Astrocyte of the hippocampus (primary cell): ENCODE measurements around the gene TLE7.
A peak's percentile ranks its signal among the peaks of the same experiment; 100 is the strongest.

ENCODE experiments used
- DNase-seq: peaks from one replicate; pipeline ENCODE4 v3.0.0; 2011; ENCODE audit warnings: low read depth, low spot score

TLE7 gene

DNA sequence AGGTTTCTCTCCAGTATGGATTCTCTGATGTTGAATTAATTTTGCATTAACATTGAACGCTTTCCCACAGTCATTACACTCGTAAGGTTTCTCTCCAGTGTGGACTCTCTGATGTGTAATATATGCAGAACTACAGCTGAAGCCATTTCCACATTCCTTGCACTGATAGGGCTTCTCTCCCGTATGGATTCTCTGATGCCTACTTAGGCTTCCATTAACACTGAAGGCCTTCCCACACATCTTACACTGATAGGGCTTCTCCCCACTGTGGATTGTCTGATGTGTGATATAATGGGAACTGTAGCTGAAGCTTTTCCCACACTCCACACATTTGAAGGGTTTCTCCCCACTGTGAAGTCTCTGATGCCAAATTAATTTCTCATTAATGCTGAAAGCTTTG lies 7.2 kb upstream of the TLE7 start:
- no peak for DNase-seq

DNA sequence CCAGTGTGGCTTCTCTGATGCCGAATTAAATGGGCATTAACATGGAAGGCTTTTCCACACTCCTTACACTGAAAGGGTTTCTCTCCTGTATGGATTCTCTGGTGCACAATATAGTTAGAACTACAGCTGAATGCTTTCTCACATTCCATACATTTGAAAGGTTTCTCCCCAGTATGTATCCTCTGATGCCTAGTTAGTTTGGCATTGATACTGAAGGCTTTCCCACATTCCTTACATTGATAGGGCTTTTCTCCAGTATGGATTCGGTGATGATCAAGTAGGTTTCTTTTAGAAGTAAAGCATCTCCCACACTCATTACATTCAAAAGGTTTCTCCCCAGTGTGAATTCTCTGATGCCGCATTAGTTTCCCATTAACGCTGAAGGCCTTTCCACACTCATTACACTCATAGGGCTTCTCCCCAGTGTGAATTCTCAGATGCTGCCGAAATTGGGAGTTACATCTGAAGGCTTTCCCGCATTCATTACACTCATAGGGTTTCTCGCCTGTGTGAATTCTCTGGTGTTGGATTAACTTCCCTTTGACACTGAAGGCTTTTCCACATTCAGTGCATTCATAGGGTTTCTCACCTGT lies 6.5 kb upstream of the TLE7 start:
- DNase-seq = no peak

DNA sequence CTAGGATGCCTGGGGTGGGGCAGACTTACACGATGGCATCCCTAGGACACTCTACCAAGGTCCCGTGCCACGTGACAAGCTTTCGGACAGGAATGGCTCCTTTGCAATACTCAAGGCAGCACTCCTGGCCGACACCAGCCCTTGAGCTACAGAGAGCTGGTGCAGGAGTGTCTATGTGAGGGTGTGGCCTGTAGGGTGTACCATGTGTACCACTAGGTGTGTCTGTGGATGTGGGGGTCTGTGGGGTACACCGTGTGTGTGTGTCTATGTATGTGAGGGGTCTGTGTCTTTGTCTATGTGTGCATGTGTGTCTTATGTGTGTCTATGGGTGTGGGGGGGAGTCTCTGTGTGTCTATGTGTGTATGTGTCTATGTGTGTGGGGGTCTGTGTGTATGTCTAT lies 1.9 kb upstream of the TLE7 start:
- DNase-seq = no peak

DNA sequence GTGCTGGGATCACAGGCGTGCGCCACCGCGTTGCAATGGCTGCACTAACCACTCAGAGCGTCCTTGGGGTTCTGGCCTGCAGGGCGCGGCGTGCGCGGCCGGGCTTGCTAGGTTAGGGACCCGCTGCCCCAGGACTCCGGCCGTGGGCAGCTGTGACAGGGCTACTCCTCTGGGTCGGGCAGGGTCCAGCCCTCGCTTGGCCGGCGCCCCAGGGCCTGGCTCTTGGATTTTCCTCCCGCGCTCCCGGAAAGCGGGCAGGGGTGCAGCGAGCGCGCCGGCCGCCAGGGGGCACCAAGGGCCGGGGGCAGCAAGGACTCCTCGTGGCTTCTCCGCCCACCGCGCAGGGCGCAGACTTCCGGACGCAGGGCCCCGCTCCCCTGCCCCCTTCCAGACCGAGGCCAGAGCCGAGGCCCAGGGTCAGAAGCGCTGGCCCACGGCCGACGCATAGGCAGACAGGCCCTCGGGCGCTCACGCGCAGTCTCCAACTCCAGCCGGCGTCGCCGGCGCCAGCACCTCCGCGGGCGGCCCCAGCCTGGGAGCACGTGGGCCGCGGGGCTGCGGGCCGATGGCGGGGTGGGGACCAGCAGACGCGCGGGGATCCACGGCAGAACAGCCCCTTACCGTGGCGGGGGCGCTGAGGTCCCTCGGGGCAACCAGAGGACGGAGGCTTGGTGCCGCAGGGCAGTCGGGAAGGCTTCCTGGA lies 355 bp downstream of the TLE7 start:
- DNase-seq = no peak

DNA sequence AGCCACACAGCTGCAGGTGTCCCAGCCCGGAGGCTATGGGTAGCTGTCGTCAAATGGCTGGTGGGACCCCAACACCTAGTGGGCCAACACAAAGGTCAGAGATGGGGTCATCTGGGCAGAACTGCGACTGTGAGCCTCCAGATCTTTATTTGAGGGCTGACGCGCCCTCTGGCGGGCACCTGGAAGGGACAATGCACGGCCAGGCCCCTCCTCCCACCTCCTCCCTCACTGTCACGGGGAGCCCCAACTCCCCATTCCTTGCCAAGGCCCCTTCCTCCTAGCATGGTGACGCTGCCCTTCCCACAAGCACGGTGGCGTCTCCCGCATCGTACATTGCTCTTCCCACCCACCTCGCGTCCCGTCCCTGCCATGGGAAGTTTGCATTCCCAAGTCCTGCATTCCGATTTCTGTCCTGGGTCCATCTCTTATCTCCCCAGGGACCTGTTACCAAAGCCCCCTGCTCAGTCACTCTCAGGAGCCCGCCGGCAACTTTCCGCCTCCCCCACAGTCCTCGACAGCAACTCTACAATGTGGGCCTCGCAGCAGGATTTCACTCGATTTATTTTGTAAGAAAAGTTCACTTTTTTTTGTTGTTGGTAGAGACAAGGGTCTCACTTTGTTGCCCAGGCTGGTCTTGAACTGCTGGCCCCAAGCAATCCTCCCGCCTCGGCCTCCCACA lies 1.0 kb downstream of the TLE7 start:
- no peak for DNase-seq

DNA sequence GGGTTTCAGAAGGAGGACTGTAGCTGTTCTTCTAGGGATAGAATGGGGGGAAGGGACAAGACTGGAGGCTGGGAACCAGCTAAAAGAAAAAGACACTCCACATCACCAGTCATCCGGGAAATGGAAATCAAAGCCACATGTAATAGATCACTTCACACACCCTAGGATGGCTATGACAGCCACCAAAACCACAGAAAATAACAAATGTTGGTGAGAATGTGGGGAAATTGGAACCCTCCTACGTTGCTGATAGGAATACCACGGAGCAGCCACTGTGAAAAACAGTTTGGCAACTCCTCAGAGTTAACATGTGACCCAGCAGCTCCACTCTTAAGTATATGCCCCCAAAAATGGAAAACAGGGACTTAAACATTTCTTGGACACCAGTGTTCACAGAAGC lies 2.3 kb downstream of the TLE7 start:
- peak; percentile 16 for DNase-seq

DNA sequence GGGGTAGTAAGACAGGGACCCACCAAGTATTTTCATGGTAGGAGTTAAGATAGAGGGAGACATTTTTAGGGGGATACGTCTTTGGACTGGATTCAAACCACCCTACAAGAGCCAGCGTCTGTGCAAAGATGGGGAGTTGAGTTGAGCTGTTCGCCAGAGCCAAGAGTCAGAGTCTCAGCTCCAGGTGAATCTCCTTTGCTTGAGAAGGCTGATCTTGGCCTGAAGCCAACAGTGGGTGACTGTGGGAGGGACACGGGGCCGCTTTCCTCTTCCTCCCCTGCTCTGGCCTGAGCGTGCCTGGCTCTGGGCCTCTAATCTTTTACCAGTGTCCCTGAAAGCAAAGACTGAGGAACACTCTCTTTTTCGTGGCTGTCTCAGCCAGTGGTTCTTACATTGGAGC lies 5.4 kb downstream of the TLE7 start:
- no peak for DNase-seq

DNA sequence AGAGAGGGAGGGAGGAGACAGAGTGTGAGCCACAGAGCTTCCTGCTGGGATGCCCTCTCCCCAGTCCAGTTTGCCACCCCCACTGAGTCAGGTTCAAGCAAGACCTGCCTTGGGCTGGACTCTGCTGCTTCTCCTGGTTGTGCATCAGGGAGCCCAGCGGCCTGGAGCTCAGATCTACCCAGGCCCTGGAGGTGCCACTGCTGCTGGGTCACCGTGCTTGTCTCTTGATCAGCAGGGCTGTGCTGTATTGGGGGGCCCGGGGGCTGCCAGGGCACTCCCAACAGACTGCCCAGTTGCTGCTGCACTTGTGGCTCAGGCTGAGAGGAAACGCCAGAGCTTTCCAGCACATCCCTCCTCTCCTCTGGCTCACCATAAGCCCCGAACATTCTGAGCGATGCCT lies 8.9 kb downstream of the TLE7 start:
- DNase-seq = no peak

DNA sequence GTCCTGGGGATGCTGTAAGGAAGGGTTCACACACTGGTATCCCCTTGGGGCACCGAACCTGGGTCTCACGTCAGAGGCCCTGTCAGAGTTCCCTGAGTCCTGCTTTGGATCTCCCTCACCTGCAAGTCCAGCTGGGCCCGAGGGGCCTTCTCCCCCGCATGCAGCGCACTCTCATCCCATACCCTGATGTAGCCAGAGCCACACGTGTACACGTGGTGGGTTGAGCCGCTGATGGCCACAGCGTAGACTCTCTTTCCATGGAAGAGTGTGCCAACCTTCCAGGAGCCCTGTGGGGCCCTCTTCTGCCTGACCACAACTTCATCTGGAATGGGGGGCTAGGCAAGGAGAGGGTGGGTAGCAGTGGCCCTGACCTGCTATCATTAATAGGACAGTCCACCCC lies 9.9 kb downstream of the TLE7 start:
- no peak for DNase-seq

DNA sequence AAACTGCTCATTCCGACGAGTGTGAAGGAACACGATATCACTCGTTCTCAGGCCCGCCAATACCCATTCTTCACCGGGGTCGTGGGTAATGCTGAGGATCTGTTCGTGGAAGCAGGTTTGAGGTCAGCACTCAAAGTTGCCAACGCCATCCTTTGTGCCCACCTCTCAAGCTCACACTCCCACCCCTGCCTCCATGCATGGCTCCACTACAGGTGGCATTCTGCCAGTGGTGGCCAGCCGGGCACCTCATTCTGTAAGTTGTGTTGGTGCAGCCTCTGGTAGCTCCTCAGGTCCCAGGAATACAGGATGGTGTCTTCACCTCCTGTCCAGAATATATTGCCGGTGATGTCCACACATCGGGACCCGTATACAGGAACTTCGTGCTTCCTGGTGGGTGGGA lies 10.7 kb downstream of the TLE7 start:
- no peak for DNase-seq

DNA sequence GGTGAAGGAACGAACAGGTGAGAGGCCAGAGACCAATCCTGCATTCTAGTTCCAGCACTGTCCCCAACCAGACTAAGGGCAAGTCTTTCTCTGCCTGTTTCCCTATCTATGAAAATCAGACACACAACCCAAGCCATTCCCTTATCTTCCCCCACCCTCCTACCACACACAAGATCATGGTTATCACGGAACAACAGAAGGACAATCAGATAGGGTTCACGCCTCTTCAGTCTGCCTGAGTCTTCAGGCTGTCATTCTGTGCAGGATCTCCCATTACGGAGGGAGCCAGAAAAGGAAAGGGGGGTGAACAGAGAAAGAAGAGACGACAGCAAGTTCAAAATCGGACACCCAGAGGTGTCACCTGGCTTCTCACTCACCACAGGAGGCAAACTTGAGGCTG lies 11.1 kb downstream of the TLE7 start:
- DNase-seq = no peak

DNA sequence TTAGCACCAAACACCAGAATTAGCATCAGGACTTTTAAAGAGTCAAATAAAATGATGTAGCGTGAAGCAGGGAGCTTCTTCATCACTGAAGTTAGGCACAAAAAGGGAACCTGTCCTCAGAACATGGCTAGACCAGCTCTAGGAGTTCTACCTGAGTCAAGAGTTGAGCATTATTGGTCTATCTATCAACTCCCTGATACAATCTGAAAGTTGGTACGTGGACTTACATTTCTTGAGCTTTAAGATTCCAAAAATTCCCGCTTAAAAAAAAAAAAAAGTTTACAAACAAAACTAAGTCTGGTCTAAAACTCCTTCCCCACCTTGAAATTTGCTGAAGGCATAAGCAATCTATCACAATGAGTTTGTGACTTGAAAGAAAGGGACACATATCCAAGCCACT lies 12.3 kb downstream of the TLE7 start:
- no peak for DNase-seq

DNA sequence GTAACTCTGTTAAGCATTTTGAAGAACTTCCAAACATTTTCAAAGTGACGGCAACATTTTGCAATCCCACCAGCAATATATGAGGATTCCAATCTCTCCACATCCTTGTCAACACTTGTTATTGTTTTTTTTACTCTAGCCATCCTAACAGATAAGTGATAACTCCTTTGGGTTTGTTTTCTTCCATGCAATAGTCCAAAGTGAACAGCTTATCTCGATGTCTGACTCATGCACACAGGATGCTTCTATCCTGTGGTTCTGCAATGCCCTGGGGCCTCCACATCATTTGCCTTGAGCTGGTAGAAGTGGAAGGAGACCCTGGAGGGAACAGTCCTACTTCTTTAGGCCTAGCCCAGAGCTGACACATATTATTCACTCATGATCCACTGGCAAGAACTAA lies 13.0 kb downstream of the TLE7 start:
- no peak for DNase-seq

DNA sequence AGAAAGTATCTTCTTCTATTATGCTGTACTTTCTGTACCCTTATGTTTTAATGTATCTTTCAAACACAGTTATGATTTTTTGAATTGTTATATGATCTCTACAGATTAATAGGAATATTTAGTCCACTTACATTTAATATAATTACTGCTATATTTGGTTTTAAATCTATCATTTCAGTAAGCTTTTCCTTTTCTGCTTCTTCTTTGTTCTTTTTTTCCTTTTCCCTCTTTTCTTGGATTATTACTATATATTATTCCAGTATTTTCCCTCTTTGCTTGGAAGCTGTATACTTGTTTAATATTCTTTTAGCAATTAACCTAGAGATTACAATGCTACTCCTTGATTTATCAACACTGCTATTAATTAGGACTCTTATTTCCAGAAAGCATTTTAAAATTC lies 13.5 kb downstream of the TLE7 start:
- no peak for DNase-seq

DNA sequence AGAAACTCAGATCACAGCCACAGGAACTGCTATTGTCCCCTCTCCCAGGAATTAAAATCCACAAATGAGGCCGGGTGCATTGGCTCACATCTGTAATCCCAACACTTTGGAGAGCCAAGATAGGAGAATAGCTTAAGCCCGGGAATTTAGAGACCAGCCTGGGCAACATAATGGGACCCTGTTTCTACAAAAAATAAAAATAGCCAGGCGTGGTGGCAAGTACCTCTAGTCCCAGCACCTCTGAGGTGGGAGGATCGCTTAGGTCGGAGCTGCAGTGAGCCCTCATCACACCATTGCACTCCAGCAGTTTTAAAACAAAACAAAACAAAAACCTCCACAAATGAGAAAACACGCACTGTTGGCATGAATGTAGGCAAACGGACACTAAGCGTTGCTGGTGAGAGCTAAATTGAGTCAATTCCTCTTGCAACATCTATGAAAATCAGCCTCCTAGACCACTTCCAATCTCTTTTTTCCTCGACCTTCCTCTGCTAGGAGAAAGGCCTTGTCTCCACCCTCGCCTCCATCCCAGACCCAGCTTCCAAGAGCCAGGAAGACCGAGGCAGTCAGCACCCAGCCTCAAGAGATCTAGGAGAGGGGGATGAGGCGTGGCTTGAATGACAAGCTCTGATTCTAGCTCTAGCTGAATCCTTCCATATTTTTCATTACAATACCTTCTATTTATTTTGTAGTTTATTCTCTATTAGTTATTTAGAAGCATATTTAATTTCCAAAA lies 14.8 kb downstream of the TLE7 start:
- no peak for DNase-seq

DNA sequence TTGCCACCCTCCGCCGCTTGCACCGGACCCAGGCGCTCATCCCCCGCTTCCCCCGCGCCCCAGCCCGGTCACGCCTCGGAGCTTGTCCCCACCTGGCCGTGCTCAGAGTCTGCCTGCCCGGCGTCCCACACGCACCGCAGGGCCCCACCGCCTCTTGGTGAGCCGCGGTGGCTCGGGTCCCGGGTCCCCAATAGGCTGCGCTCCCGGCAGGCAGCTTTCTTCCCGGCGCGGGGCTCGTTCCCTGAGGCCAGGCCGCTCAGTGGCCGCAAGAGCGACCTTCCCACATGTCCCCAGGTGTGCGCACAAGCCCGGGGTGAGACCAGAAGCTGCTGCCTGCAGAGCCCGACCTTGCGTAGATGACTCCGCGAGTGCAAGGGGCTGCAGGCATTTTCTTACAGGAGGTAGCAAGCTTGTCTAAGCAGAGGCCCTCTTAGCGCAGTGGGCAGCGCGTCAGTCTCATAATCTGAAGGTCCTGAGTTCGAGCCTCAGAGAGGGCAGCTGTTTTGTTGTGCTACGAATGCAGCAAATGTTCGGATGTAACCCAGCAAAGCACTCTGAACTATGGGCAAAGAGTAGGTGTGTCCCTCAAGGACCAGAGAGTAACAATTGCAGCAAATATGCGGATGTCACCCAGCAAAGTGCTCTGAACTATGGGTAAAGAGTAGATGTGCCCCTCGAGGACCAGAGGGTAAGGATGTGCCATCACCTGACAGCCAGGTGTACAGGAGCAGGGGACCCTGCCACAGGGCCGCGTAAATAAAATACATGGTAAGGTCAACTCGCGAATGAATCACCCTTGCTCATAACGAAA lies 15.6 kb downstream of the TLE7 start:
- DNase-seq = peak; percentile 79

DNA sequence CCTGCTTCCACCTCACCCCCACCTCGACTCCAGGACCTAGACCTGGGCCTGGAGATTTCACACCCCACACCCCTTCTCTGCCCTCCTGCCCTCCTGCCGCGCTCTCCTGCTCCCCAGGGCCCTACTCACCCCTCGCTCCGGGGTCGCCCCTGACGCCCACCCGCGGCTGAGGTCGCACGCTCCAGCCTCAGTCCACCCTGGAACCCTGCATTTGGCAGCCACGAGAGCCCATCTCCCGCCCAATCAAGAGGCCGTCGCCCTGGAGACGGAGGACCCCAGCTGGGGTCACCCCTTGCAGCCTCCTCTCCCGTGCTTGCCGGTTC lies 16.1 kb downstream of the TLE7 start:
- no peak for DNase-seq

DNA sequence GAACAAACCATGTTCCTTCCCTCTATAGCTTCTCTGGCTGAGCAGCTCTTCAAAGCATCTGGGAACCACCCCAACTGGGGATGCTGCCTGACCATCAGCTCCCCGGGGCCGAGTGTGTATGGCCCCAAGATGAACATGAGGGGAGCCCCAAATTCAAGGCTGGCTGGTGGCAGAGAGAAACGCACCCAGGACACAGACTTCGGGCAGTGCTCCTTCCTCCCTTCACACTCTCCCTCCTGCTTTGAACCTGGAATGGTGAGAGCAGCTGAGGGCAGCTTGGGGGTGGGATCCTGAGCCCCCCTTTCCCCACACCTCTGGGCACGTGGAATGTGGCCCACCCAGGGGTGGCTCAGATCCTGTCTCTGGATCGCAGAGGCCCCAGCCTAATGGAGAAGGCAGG lies 17.2 kb downstream of the TLE7 start:
- DNase-seq = no peak

DNA sequence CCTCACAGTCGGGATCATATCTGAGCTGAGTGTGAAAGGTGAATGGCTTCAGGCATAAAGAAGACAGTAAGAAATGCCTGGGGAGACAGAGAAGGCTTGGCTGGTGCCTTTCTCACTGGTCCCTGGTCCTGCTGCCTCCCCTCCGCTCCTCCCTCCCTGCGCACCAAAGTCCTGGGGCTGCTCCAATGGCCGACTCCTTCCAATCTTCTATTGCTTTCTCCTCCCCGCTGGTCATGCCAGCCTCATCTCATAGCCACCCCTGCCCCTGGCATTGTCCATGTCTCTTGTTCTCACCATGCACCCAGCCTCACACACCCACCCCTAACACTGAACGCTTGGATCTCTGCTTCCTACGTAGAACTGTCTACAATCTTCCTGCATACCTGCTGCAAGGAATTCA lies 18.0 kb downstream of the TLE7 start:
- no peak for DNase-seq

DNA sequence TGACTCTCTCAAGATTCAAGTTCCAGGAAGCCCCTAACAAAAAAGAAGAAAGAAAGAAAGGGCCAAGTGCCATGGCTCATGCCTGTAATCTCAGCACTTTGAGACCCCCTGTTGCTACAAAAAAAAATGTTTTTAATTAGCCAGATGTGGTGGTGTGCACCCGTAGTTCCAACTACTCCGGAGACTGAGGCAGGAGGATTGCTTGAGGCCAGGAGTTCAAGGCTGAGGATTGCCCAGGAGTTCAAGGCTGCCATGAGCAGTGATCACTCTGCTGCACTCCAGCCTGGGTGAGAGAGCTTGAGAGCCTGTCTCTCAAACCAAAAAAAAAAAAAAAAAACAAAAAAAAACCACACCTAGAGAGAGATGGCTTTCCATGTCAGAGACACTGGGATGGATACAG lies 18.8 kb downstream of the TLE7 start:
- DNase-seq = no peak

DNA sequence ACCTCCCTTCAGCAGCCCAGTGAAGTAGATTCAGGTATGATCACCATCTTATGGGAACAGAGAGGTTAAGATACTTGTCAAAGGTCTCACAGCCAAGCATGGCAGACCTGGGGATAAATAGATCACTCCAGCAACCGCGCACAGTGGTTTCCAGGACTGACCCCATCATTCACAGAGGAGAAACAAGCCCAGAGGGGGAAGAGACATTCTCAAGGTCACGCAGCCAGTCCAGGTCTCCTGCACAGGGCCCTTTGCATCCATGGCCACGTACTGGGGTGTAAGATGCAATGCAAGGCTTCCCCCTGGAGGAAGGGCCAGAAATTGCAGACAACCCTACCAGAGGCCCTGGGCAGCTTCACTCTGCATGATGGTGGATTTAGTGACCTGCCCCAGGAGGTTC lies 19.9 kb downstream of the TLE7 start:
- no peak for DNase-seq

DNA sequence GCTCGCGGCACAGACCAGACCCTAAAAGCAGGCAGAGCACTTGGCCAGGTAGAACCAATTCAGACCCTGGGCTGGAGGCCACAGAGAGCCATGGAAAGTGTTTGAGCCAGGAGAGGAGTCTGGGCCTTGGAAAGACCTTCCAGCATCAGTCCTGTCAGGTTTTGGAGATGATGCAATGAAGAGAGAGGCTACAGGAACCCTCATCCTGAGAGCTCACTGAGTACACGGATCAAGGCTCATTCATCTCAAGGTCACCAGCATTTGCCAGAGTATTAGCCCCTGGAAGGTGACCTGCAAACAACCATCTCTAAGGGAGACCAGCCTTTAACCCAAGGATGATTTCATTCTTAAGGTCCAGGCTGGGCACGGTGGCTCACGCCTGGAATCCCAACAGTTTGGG lies 27.8 kb downstream of the TLE7 start:
- DNase-seq = no peak
